ENCODE measurements around the gene STK24.

STK24 gene

GRCh38 chr13:98508280-98508679 lies 68.6 kb downstream of the STK24 start:
- DNase-seq: peak; percentile 81

GRCh38 chr13:98507282-98507797 lies 69.6 kb downstream of the STK24 start:
- peak; percentile 51 for DNase-seq

- DNase-seq: no peak
Measured at GRCh38 chr13:98506728-98507230, 70.1 kb downstream of the STK24 start.

- DNase-seq: no peak
Measured at GRCh38 chr13:98506322-98506721, 70.6 kb downstream of the STK24 start.

- DNase-seq: no peak
Measured at GRCh38 chr13:98505217-98505616, 71.7 kb downstream of the STK24 start.

- no peak for DNase-seq
Measured at GRCh38 chr13:98504371-98504963, 72.4 kb downstream of the STK24 start.

- no peak for DNase-seq
Measured at GRCh38 chr13:98504029-98504351, 72.9 kb downstream of the STK24 start.

- DNase-seq: no peak
Measured at GRCh38 chr13:98503175-98504028, 73.5 kb downstream of the STK24 start.

- DNase-seq: no peak
Measured at GRCh38 chr13:98500963-98501421, 75.9 kb downstream of the STK24 start.

GRCh38 chr13:98496966-98497365 lies 79.9 kb downstream of the STK24 start:
- DNase-seq: no peak

- no peak for DNase-seq
Measured at GRCh38 chr13:98496479-98496791, 80.5 kb downstream of the STK24 start.

- no peak for DNase-seq
Measured at GRCh38 chr13:98495627-98496478, 81.1 kb downstream of the STK24 start.

GRCh38 chr13:98494769-98495168 lies 82.1 kb downstream of the STK24 start:
- no peak for DNase-seq

GRCh38 chr13:98493042-98493712 lies 83.7 kb downstream of the STK24 start:
- no peak for DNase-seq

GRCh38 chr13:98492335-98493041 lies 84.4 kb downstream of the STK24 start:
- peak; percentile 76 for DNase-seq

- DNase-seq: no peak
Measured at GRCh38 chr13:98490866-98491265, 86.0 kb downstream of the STK24 start.

GRCh38 chr13:98490195-98490836 lies 86.6 kb downstream of the STK24 start:
- DNase-seq: no peak

- no peak for DNase-seq
Measured at GRCh38 chr13:98489446-98490194, 87.3 kb downstream of the STK24 start.

GRCh38 chr13:98488736-98489135 lies 88.2 kb downstream of the STK24 start:
- DNase-seq: no peak

GRCh38 chr13:98487522-98487921 lies 89.4 kb downstream of the STK24 start:
- DNase-seq: no peak
